ENCODE data around the gene NPPA. TPM values are rescaled to one million over a fixed set of nuclear protein-coding genes. Genes with fewer than 3 reads are reported as not detected.

Gene NPPA
- not detected in 2 replicates for total RNA-seq

GRCh38 chr1:11847667-11848372, at the start of gene NPPA:
TSS of gene NPPA (minus strand) at chr1:11847783. CDS start at chr1:11847684, 99 bp downstream.

DNA sequence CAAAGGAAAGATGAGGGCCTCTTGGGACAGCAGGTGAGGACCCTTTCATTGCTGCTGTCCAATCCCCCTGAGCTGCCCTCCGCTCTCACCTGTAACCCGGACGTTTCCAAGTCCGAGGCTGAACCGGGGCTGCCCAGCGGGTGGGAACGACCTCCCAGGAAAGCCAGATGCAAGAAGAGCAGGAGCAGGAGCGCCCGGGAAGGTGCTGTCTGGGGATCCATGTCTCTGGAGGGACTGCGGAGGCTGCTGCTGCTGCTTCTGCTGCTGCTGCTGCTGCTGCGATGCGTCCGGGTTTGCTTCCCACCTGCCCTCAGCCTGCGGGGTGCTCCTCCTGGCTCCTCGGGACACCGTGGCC, 11.0 kb upstream of the NPPA start, which contains the start of gene NPPB:
TSS of gene NPPB (minus strand) at position 333 of the 355 bp plus-strand sequence. CDS start at position 221, 112 bp downstream.

GRCh38 chr1:11805422-11806306, 41.9 kb downstream of the NPPA start, which contains the start of the genes CLCN6 and MTHFR:
TSS of gene CLCN6 (plus strand) at chr1:11806191. CDS start at chr1:11806263, 72 bp downstream.
TSS of gene MTHFR (minus strand) at chr1:11805964. CDS start at chr1:11803116, 2,848 bp downstream.

Small RNA genes within 50 kb of the gene (small RNA-seq; reads per million reads assigned to genes)
- gene RF02156 (not detected), gene RF02157 (not detected), gene RF02158 (not detected)

Other genes starting within 250 kb of the NPPA start
- gene FBXO2, start 193.4 kb downstream of the NPPA start, total RNA-seq, result 1.3 and 2.3 TPM in 2 replicates
- gene FBXO44, start 192.9 kb downstream of the NPPA start, total RNA-seq, result 9.6 and 18.6 TPM in 2 replicates
- gene FBXO6, start 183.6 kb downstream of the NPPA start, total RNA-seq, result 2.3 and 3.3 TPM in 2 replicates
- gene MAD2L2, start 166.6 kb downstream of the NPPA start, total RNA-seq, result 26.8 and 32.7 TPM in 2 replicates
- gene DRAXIN, start 156.1 kb downstream of the NPPA start, total RNA-seq, result 0.33 and 0.96 TPM in 2 replicates
- 42.9 and 50.6 TPM in 2 replicates for gene AGTRAP, start 111.6 kb downstream of the NPPA start, total RNA-seq
- gene C1orf167, start 85.6 kb downstream of the NPPA start, total RNA-seq, result not detected in 2 replicates
- gene MTHFR, start 41.8 kb downstream of the NPPA start, total RNA-seq, result 21.2 and 23.4 TPM in 2 replicates
- gene CLCN6, start 41.6 kb downstream of the NPPA start, total RNA-seq, result 10.5 and 16.6 TPM in 2 replicates
- not detected in 2 replicates for gene NPPB, start 11.2 kb upstream of the NPPA start, total RNA-seq
- 84.7 and 104 TPM in 2 replicates for gene KIAA2013, start 78.6 kb upstream of the NPPA start, total RNA-seq
- 369 and 460 TPM in 2 replicates for gene PLOD1, start 86.9 kb upstream of the NPPA start, total RNA-seq
- 72.2 and 81.6 TPM in 2 replicates for gene MFN2, start 132.7 kb upstream of the NPPA start, total RNA-seq
- 29.1 and 34.3 TPM in 2 replicates for gene MIIP, start 171.7 kb upstream of the NPPA start, total RNA-seq
- 0.19 TPM in 1 of 2 replicates, not detected in the other for gene TNFRSF8, start 215.5 kb upstream of the NPPA start, total RNA-seq